ENCODE data around the gene GRM1.

The GRM1 gene
- total RNA-seq: 0 to 0.12 (median 0) reads per million in 9 experiments

GRCh38 chr6:146028851-146029572, at the start of gene GRM1:
Gene GRM1, plus strand, starts transcription at chr6:146029062. Its CDS starts 456 bp downstream, at chr6:146029518.
- peaks cover 0 to 5% of the 10 kb centered on the region in 2 donors for H3K9me3 Mint-ChIP-seq
- no peak for ATAC-seq (replicated peaks)
- peaks cover 61 to 70% of the 10 kb centered on the region in 2 donors for H3K27me3 Mint-ChIP-seq
- H3K36me3 Mint-ChIP-seq (ENCODE audit: insufficient read depth): no peaks in the 10 kb centered on the region
- H3K27ac Mint-ChIP-seq: no peak within 1 kb of the TSS
- no peak within 1 kb of the TSS for H3K4me3 Mint-ChIP-seq
- DNase-seq: no peak
- no peaks in the 10 kb centered on the region for H3K4me1 Mint-ChIP-seq (ENCODE audit: low read depth in 2 of 2)

GRCh38 chr6:146009338-146009737, 19.5 kb upstream of the GRM1 start:
- no peak overlapping the region for H3K27ac Mint-ChIP-seq
- DNase-seq (no peak), ATAC-seq (replicated peaks) (no peak)
- H3K36me3 Mint-ChIP-seq (ENCODE audit: insufficient read depth): no peaks in the 10 kb centered on the region
- no peaks in the 10 kb centered on the region for H3K4me1 Mint-ChIP-seq (ENCODE audit: low read depth in 2 of 2)
- H3K27me3 Mint-ChIP-seq: no peaks in the 10 kb centered on the region
- H3K9me3 Mint-ChIP-seq: peaks cover 7 to 8% of the 10 kb centered on the region in 2 donors
- no peak overlapping the region for H3K4me3 Mint-ChIP-seq

- Mint-ChIP-seq H3K4me1 (ENCODE audit: low read depth in 2 of 2) (no peaks in the 10 kb centered on the region), H3K27me3 (peaks cover 0 to 13% of the 10 kb centered on the region in 2 donors), H3K27ac (no peak overlapping the region), H3K4me3 (no peak overlapping the region), H3K9me3 (peaks cover 4 to 5% of the 10 kb centered on the region in 2 donors), H3K36me3 (ENCODE audit: insufficient read depth) (no peaks in the 10 kb centered on the region)
- DNase-seq (no peak), ATAC-seq (replicated peaks) (no peak)
Observed at GRCh38 chr6:146014233-146014632, 14.6 kb upstream of the GRM1 start.

GRCh38 chr6:146017672-146018071, 11.2 kb upstream of the GRM1 start:
- H3K4me1 Mint-ChIP-seq (ENCODE audit: low read depth in 2 of 2): no peaks in the 10 kb centered on the region
- peaks cover 1 to 17% of the 10 kb centered on the region in 2 donors for H3K27me3 Mint-ChIP-seq
- H3K27ac Mint-ChIP-seq: no peak overlapping the region
- H3K36me3 Mint-ChIP-seq (ENCODE audit: insufficient read depth): no peaks in the 10 kb centered on the region
- ATAC-seq (replicated peaks) (no peak), DNase-seq (no peak)
- no peak overlapping the region for H3K4me3 Mint-ChIP-seq
- H3K9me3 Mint-ChIP-seq: no peaks in the 10 kb centered on the region

DNA sequence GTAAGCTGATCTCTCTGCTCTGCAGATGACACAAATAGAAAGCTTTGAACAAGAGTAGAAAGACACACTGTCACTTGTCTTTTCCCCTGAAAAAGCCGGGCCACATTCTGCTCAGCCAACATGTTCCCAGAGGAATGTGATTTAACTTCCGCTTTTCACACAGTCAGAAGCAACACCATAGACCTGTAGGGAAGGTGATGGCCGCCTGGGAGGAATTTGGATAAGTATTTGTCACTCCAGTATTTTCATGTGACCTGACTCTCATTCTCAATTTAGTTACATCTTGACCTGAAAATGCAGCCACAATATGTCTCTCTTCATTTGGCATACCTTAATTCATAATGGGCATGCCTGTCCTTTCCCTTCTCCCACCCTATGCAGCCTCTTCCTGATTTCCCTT, 2.0 kb upstream of the GRM1 start:
- H3K27me3 Mint-ChIP-seq: peaks cover 70 to 75% of the 10 kb centered on the region in 2 donors
- no peak overlapping the region for H3K27ac Mint-ChIP-seq
- no peaks in the 10 kb centered on the region for H3K36me3 Mint-ChIP-seq (ENCODE audit: insufficient read depth)
- no peak for ATAC-seq (replicated peaks)
- H3K9me3 Mint-ChIP-seq: peaks cover 0 to 5% of the 10 kb centered on the region in 2 donors
- DNase-seq: no peak
- H3K4me1 Mint-ChIP-seq (ENCODE audit: low read depth in 2 of 2): no peaks in the 10 kb centered on the region
- H3K4me3 Mint-ChIP-seq: no peak overlapping the region

DNA sequence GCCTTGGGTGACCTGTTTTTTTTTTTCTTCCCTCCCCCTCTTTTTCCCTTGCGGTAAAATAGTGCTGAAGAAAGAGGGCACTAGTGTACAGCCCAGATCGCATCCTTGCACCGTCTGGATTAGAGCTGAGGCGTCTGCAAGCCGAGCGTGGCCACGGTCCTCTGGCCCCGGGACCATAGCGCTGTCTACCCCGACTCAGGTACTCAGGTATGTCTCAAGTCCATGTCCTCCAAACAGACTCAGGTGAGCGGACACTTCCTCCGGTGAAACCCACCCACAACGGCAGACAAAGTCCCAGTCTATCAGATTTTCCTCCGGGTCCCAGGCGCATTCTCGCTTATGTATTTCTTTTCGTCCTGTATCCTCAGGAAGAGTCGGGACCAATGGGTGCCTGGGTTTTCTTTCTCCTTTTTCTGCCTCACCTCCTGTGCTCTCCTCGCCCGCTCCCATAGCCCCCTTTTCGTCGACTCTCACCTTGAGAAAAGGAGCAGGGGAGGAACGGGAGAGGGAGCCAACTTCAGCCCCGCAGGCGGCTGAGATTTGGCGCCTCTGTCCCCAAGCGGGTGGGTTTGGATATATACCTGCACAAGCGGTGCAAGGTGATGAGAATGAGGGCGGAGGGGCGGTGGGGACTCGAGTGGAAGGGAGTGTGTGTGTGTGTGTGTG, 1.1 kb upstream of the GRM1 start:
- Mint-ChIP-seq H3K36me3 (ENCODE audit: insufficient read depth) (no peaks in the 10 kb centered on the region), H3K4me1 (ENCODE audit: low read depth in 2 of 2) (no peaks in the 10 kb centered on the region), H3K4me3 (no peak overlapping the region), H3K9me3 (peaks cover 0 to 5% of the 10 kb centered on the region in 2 donors), H3K27ac (no peak overlapping the region), H3K27me3 (peaks cover 74 to 77% of the 10 kb centered on the region in 2 donors)
- ATAC-seq (replicated peaks) (peak; percentile 12), DNase-seq (no peak)

DNA sequence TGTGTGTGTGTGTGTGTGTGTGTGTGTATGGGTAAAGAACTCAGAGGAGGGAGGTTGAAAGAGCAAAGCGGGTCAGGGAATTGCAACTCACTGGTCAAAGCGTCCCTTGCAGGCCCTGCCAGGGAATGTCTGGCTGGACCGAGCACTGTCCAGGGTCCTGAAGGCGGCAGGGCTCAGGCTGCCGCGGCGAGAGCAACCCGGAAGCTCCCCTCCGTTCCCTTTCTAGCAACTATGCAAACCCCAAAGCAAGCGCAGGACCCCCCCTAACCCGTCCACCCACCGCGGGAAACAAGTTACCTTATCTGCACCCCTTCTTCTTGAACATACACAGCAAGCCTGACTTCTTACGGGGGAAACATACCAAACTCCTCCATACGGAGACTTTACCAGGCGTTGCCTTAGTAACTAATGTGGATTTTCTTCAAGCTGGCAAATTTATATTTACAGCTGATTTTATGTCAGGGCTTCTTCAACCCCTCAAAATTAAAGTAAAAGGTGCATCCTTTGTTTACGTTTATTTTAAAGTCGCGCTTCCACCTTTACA, 538 bp upstream of the GRM1 start:
- ATAC-seq (replicated peaks) (peak; percentile 61), DNase-seq (peak in 1 of 3 experiments; percentile 21)
- H3K9me3 Mint-ChIP-seq: peaks cover 0 to 5% of the 10 kb centered on the region in 2 donors
- H3K4me1 Mint-ChIP-seq (ENCODE audit: low read depth in 2 of 2): no peaks in the 10 kb centered on the region
- H3K36me3 Mint-ChIP-seq (ENCODE audit: insufficient read depth): no peaks in the 10 kb centered on the region
- H3K4me3 Mint-ChIP-seq: no peak overlapping the region
- peaks cover 67 to 71% of the 10 kb centered on the region in 2 donors for H3K27me3 Mint-ChIP-seq
- H3K27ac Mint-ChIP-seq: no peak overlapping the region

GRCh38 chr6:146029573-146030184, 817 bp downstream of the GRM1 start:
- ATAC-seq (replicated peaks): no peak

GRCh38 chr6:146032387-146032786, 3.5 kb downstream of the GRM1 start:
- no peak overlapping the region for H3K27ac Mint-ChIP-seq
- ATAC-seq (replicated peaks): no peak
- H3K4me3 Mint-ChIP-seq: no peak overlapping the region
- no peaks in the 10 kb centered on the region for H3K36me3 Mint-ChIP-seq (ENCODE audit: insufficient read depth)
- H3K27me3 Mint-ChIP-seq: peaks cover 32 to 42% of the 10 kb centered on the region in 2 donors
- H3K4me1 Mint-ChIP-seq (ENCODE audit: low read depth in 2 of 2): no peaks in the 10 kb centered on the region
- DNase-seq: no peak
- H3K9me3 Mint-ChIP-seq: peaks cover 0 to 2% of the 10 kb centered on the region in 2 donors

More at GRCh38 chr6:146029573-146030184, 817 bp downstream of the GRM1 start:
- peaks cover 54 to 65% of the 10 kb centered on the region in 2 donors for H3K27me3 Mint-ChIP-seq
- H3K4me3 Mint-ChIP-seq: no peak overlapping the region
- H3K27ac Mint-ChIP-seq: no peak overlapping the region
- DNase-seq: no peak
- no peaks in the 10 kb centered on the region for H3K4me1 Mint-ChIP-seq (ENCODE audit: low read depth in 2 of 2)
- H3K9me3 Mint-ChIP-seq: peaks cover 0 to 5% of the 10 kb centered on the region in 2 donors
- no peaks in the 10 kb centered on the region for H3K36me3 Mint-ChIP-seq (ENCODE audit: insufficient read depth)

DNA sequence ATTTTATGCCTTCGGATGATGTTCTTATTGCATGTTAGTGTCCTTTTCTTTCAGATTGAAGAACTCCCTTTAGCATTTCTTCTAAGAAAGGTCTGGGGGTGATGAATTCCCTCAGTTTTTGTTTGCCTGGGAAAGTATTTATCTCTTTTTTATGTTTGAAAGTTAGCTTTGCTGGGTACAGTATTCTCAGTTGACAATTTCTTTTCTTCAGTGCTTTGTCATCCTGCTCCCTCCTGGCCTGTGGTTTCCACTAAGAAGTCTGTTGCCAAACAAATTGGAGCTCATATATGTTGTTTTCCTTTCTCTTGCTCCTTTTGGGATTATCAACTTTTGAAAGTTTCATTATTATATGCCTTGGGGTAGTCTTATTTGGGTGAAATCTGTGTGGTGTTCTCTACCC, 11.5 kb downstream of the GRM1 start:
- DNase-seq (no peak), ATAC-seq (replicated peaks) (no peak)
- Mint-ChIP-seq H3K4me3 (no peak overlapping the region), H3K27ac (no peak overlapping the region), H3K36me3 (ENCODE audit: insufficient read depth) (no peaks in the 10 kb centered on the region), H3K9me3 (peaks cover 13% of the 10 kb centered on the region in 2 donors), H3K27me3 (peaks cover 5 to 7% of the 10 kb centered on the region in 2 donors), H3K4me1 (ENCODE audit: low read depth in 2 of 2) (no peaks in the 10 kb centered on the region)

- Mint-ChIP-seq H3K27ac (no peak overlapping the region), H3K4me3 (no peak overlapping the region), H3K36me3 (ENCODE audit: insufficient read depth) (no peaks in the 10 kb centered on the region), H3K27me3 (peaks cover 5 to 7% of the 10 kb centered on the region in 2 donors), H3K4me1 (ENCODE audit: low read depth in 2 of 2) (no peaks in the 10 kb centered on the region), H3K9me3 (peaks cover 13% of the 10 kb centered on the region in 2 donors)
- ATAC-seq (replicated peaks) (no peak), DNase-seq (no peak)
Observed at GRCh38 chr6:146041282-146041681, 12.4 kb downstream of the GRM1 start.

DNA sequence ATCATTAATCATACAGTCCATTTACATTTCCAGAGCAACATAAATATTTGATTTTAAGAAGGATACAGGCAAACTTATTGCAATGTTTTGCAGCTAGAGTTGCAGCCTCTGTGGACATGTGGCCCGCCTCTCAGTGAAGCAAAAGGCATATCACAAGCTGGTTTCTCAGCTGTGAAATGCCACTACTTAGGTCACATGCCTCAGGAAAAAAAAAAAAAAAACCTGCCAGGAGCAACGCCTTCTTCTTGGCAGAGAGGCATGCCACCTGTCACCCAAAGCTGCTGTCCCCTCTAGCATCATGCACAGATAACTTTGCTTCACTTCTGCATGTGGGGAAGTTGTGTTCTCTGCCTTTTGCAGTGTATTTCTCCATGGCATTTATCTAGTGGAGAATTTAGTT, 18.5 kb downstream of the GRM1 start:
- no peak overlapping the region for H3K4me3 Mint-ChIP-seq
- no peak for ATAC-seq (replicated peaks)
- H3K27ac Mint-ChIP-seq: no peak overlapping the region

GRCh38 chr6:146050168-146050567, 21.3 kb downstream of the GRM1 start:
- H3K27me3 Mint-ChIP-seq: peaks cover 0 to 15% of the 10 kb centered on the region in 2 donors
- DNase-seq (no peak), ATAC-seq (replicated peaks) (no peak)
- no peak overlapping the region for H3K4me3 Mint-ChIP-seq
- no peak overlapping the region for H3K27ac Mint-ChIP-seq
- no peaks in the 10 kb centered on the region for H3K4me1 Mint-ChIP-seq (ENCODE audit: low read depth in 2 of 2)
- H3K9me3 Mint-ChIP-seq: no peaks in the 10 kb centered on the region
- H3K36me3 Mint-ChIP-seq (ENCODE audit: insufficient read depth): no peaks in the 10 kb centered on the region

More for the DNA sequence above, 18.5 kb downstream of the GRM1 start:
- DNase-seq: no peak
- Mint-ChIP-seq H3K9me3 (no peaks in the 10 kb centered on the region), H3K27me3 (peaks cover 5 to 13% of the 10 kb centered on the region in 2 donors), H3K36me3 (ENCODE audit: insufficient read depth) (no peaks in the 10 kb centered on the region), H3K4me1 (ENCODE audit: low read depth in 2 of 2) (no peaks in the 10 kb centered on the region)
